Hepatocyte (in vitro differentiated cells): ENCODE data around the gene NPAS3. TPM values are rescaled to one million over a fixed set of nuclear protein-coding genes. Genes with fewer than 3 reads are reported as not detected.

Experiments
- DNase-seq: peaks from one replicate; pipeline ENCODE4 v3.0.0-alpha.2; 2016; ENCODE audit warnings: low spot score
- H2AFZ ChIP-seq: fragments of 200-600 bp; sonication (generic); 2 replicates; pipeline ENCODE4 v1.6.0; 2016; ENCODE audit warnings: antibody characterized with exemption, mild to moderate bottlenecking
- H3K27ac ChIP-seq: fragments of 200-600 bp; sonication (generic); 2 replicates; pipeline ENCODE4 v1.5.1; 2016; ENCODE audit warnings: mild to moderate bottlenecking
- H3K27me3 ChIP-seq: fragments of 200-600 bp; sonication (generic); 2 replicates; pipeline ENCODE4 v1.6.1; 2016
- H3K36me3 ChIP-seq: fragments of 200-600 bp; sonication (generic); replicated peaks from 2 replicates; pipeline ENCODE4 v1.5.1; 2016; ENCODE audit warnings: low read depth; ENCODE audit not compliant: insufficient read depth
- H3K4me1 ChIP-seq: fragments of 200-600 bp; sonication (generic); 2 replicates; pipeline ENCODE4 v1.5.1; 2016; ENCODE audit warnings: mild to moderate bottlenecking, moderate library complexity; ENCODE audit not compliant: insufficient read depth
- H3K4me2 ChIP-seq: fragments of 200-600 bp; sonication (generic); 2 replicates; pipeline ENCODE4 v1.6.0; 2016
- H3K4me3 ChIP-seq: fragments of 200-600 bp; sonication (generic); 2 replicates; pipeline ENCODE4 v1.5.1; 2016; ENCODE audit warnings: mild to moderate bottlenecking
- H3K79me2 ChIP-seq: fragments of 200-600 bp; sonication (generic); 2 replicates; pipeline ENCODE4 v1.6.0; 2017; ENCODE audit warnings: mild to moderate bottlenecking
- H3K9me2 ChIP-seq: fragments of 200-600 bp; sonication (generic); replicated peaks from 2 replicates; pipeline ENCODE4 v1.6.0; 2017; ENCODE audit warnings: mild to moderate bottlenecking; ENCODE audit not compliant: insufficient read depth
- H3K9me3 ChIP-seq: fragments of 200-600 bp; sonication (generic); 2 replicates; pipeline ENCODE4 v1.5.1; 2016; ENCODE audit warnings: low read depth, mild to moderate bottlenecking
- H4K20me1 ChIP-seq: fragments of 200-600 bp; sonication (generic); 2 replicates; pipeline ENCODE4 v1.6.0; 2016; ENCODE audit warnings: mild to moderate bottlenecking; ENCODE audit not compliant: insufficient read depth, poor library complexity, severe bottlenecking
- EZH2 ChIP-seq: fragments of 200-600 bp; sonication (generic); IDR thresholded peaks from 2 replicates; pipeline ENCODE4 v1.6.1; 2016; ENCODE audit warnings: antibody characterized with exemption, mild to moderate bottlenecking, borderline replicate concordance
- EZH2phosphoT487 ChIP-seq: fragments of 200-600 bp; sonication (generic); IDR thresholded peaks from one replicate; pipeline ENCODE4 v1.6.1; 2018; ENCODE audit warnings: antibody characterized with exemption, mild to moderate bottlenecking, low read depth, moderate library complexity; ENCODE audit not compliant: unreplicated experiment, severe bottlenecking
- WGBS: methylation state at CpG from one replicate; pipeline ENCODE4 v1.1.6; 2016; ENCODE audit warnings: low lambda C conversion rate; ENCODE audit errors: missing lambda C conversion rate; 5-methylcytosine and 5-hydroxymethylcytosine counted together
- polyA plus RNA-seq: library from polyadenylated mRNA; unstranded; fragments of >200 nt; fragmentation: Nextera tagmentation; extraction: Ambion mirVana; gene quantifications from 2 replicates; pipeline ENCODE4 v1.2.1, GENCODE V29; 2016
- total RNA-seq: library from RNA; depleted of rRNA; stranded (reverse); fragments of >200 nt; gene quantifications from 2 replicates; pipeline ENCODE4 v1.2.3, GENCODE V29; 2014
- TF ChIP-seq, protein P1 (sequence below): fragments of 200-600 bp; sonication (generic); IDR thresholded peaks from 2 replicates; pipeline ENCODE4 v1.5.1; 2016; ENCODE audit warnings: antibody characterized with exemption, mild to moderate bottlenecking; ENCODE audit not compliant: poor library complexity

The NPAS3 gene
- total and polyA plus RNA-seq, 2 experiments from 2014 or later = 0.11 to 1.1 TPM

DNA sequence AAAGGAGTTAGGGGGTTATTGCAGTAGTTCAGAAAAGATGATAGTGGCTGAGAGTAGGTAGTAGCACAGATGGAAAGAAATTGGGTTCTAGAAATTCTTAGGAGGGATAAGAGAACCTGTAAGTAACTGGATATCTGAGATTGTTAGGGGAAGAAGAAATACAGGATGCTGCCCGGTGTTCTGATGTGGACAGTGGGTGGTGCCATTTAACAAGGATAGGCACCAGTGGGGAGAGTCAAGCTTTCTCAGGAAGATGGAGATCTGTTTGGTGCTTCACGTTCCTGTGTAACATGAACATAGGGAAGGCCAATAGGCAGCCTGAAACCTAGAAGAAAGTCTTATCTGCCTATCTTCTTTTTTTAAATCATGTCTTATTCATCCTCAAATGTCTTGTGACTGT, 245.9 kb downstream of the NPAS3 start:
- no peaks in the 10 kb centered on the region for H4K20me1 ChIP-seq
- H3K9me3 ChIP-seq = no peaks in the 10 kb centered on the region
- no peak overlapping the region for H3K27ac ChIP-seq
- H2AFZ ChIP-seq = no peak overlapping the region
- no peak for DNase-seq
- TF ChIP-seq EZH2 = no peak
- TF ChIP-seq, protein P1, sequence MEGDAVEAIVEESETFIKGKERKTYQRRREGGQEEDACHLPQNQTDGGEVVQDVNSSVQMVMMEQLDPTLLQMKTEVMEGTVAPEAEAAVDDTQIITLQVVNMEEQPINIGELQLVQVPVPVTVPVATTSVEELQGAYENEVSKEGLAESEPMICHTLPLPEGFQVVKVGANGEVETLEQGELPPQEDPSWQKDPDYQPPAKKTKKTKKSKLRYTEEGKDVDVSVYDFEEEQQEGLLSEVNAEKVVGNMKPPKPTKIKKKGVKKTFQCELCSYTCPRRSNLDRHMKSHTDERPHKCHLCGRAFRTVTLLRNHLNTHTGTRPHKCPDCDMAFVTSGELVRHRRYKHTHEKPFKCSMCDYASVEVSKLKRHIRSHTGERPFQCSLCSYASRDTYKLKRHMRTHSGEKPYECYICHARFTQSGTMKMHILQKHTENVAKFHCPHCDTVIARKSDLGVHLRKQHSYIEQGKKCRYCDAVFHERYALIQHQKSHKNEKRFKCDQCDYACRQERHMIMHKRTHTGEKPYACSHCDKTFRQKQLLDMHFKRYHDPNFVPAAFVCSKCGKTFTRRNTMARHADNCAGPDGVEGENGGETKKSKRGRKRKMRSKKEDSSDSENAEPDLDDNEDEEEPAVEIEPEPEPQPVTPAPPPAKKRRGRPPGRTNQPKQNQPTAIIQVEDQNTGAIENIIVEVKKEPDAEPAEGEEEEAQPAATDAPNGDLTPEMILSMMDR = peak; percentile 22
- no peaks in the 10 kb centered on the region for H3K27me3 ChIP-seq
- no peak overlapping the region for H3K4me2 ChIP-seq
- no peak overlapping the region for H3K4me3 ChIP-seq
- H3K36me3 ChIP-seq = no peaks in the 10 kb centered on the region
- no peaks in the 10 kb centered on the region for H3K4me1 ChIP-seq
- no peaks in the 10 kb centered on the region for H3K9me2 ChIP-seq
- WGBS = 50% methylated on average over 2 of the region's 2 CpGs
- no peaks in the 10 kb centered on the region for H3K79me2 ChIP-seq

DNA sequence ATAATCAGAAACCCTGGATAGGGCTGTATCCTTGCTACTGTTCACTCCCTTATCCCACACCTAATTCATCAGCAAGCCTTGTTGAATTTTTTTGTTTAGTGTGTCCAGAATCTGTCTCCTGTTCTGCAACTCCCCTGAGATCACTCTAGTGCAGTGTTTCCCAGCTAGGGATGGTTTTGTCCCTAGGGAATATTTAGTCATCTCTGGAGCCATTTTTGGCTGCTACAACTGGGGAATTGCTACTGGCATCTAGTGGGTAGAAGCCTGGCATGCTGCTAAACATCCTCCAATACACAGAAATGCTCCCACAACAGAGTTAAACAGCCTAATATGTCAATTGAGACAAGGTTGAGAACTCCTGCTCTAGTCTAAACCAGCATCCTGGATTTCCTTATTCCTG, 248.0 kb downstream of the NPAS3 start:
- H3K27me3 ChIP-seq = no peaks in the 10 kb centered on the region
- no peak overlapping the region for H2AFZ ChIP-seq
- no peak overlapping the region for H3K27ac ChIP-seq

DNA sequence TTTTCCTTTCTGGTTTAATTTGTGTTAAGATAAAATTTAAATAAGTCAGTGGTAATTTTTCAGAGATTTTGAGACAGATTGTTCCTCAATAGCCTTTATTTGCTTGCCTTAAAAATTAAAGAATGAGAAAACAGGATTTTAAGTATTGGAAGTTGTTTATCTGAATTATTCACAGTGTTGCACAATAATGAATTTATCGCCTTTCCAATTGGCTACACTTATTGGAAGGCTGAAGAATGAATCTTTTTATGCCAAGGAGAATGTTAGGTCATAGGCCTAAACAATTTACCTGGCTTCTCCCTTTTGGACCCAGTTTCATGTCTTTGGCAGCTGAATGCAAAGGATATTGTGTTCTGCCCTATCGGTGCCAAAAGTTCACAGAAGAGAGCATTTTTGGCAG, 250.2 kb downstream of the NPAS3 start:
- DNase-seq = no peak
- no peaks in the 10 kb centered on the region for H3K27me3 ChIP-seq
- H3K79me2 ChIP-seq = no peaks in the 10 kb centered on the region
- no peak overlapping the region for H2AFZ ChIP-seq
- H3K27ac ChIP-seq = no peak overlapping the region
- no peaks in the 10 kb centered on the region for H3K9me2 ChIP-seq
- no peaks in the 10 kb centered on the region for H3K9me3 ChIP-seq
- WGBS = 94% methylated on average over 2 of the region's 2 CpGs
- no peak overlapping the region for H3K4me3 ChIP-seq
- H3K4me1 ChIP-seq = no peaks in the 10 kb centered on the region
- TF ChIP-seq, protein P1 = no peak
- TF ChIP-seq EZH2 = no peak
- no peak for TF ChIP-seq EZH2phosphoT487
- no peaks in the 10 kb centered on the region for H4K20me1 ChIP-seq
- no peak overlapping the region for H3K4me2 ChIP-seq
- H3K36me3 ChIP-seq = no peaks in the 10 kb centered on the region

More for the DNA sequence above, 248.0 kb downstream of the NPAS3 start:
- H3K4me1 ChIP-seq = no peaks in the 10 kb centered on the region
- no peaks in the 10 kb centered on the region for H3K79me2 ChIP-seq
- TF ChIP-seq, protein P1 = no peak
- TF ChIP-seq EZH2 (no peak), EZH2phosphoT487 (no peak)
- no peak for DNase-seq
- no peaks in the 10 kb centered on the region for H3K36me3 ChIP-seq
- H3K4me3 ChIP-seq = no peak overlapping the region
- H4K20me1 ChIP-seq = no peaks in the 10 kb centered on the region
- H3K9me3 ChIP-seq = no peaks in the 10 kb centered on the region
- H3K9me2 ChIP-seq = no peaks in the 10 kb centered on the region
- no peak overlapping the region for H3K4me2 ChIP-seq

DNA sequence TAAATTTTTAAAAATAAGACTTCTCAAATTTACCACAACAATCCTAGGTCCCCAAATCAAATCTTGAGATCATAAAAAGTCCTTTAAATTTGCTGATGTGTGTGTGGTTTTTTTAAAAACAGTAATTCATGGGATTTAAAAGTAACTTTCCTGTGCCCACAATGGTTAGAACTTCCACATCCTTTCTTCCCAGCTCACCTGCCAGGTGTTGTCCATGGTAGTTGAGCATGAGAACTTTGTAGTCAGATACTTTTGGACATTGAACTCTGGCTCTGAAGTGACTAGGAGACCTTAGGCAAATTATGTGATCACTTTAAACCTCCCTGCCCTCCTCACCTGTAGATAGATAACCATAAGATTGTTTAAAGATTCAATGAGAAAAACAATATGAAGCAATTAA, 253.2 kb downstream of the NPAS3 start:
- H3K36me3 ChIP-seq = no peaks in the 10 kb centered on the region
- H3K4me3 ChIP-seq = no peak overlapping the region
- no peaks in the 10 kb centered on the region for H3K27me3 ChIP-seq
- H4K20me1 ChIP-seq = no peaks in the 10 kb centered on the region
- no peak overlapping the region for H3K27ac ChIP-seq
- no peaks in the 10 kb centered on the region for H3K4me1 ChIP-seq
- DNase-seq = no peak
- no peak overlapping the region for H2AFZ ChIP-seq
- H3K9me3 ChIP-seq = no peaks in the 10 kb centered on the region
- H3K9me2 ChIP-seq = no peaks in the 10 kb centered on the region
- TF ChIP-seq, protein P1 = no peak
- TF ChIP-seq EZH2phosphoT487 = no peak
- TF ChIP-seq EZH2 = no peak
- H3K79me2 ChIP-seq = no peaks in the 10 kb centered on the region
- H3K4me2 ChIP-seq = no peak overlapping the region
